Measurements from ENCODE around the gene ABCB6.

- no peak for TF ChIP-seq POLR2A (IDR thresholded peaks at IDR 0.05)
- no peak for TF ChIP-seq EP300 (IDR thresholded peaks at IDR 0.05)
Measured at GRCh38 chr2:219248845-219249202, 30.1 kb upstream of the ABCB6 start.

All from tibial nerve (tissue), 3 donors.